Kidney epithelial cell (primary cell): ENCODE measurements around the gene PARN. TPM values are rescaled to one million over a fixed set of nuclear protein-coding genes. Genes with fewer than 3 reads are reported as not detected.
"Not testable (repeated sequence)": the region's sequence is repeated elsewhere in the genome, so short reads cannot be mapped to it uniquely, and the experiment has no call there.

ENCODE experiments used
- DNase-seq: peaks from one replicate; pipeline ENCODE4 v3.0.0-alpha.2; 2010; ENCODE audit warnings: low read depth
- H3K27me3 ChIP-seq: 2 replicates; pipeline ENCODE4 v1.6.0; 2011; ENCODE audit warnings: low read length; ENCODE audit not compliant: control insufficient read depth, insufficient read depth
- H3K36me3 ChIP-seq: 2 replicates; pipeline ENCODE4 v1.5.1; 2011; ENCODE audit warnings: low read length; ENCODE audit not compliant: control insufficient read depth, insufficient read depth
- H3K4me3 ChIP-seq: 2 replicates; pipeline ENCODE4 v1.5.1; 2011; ENCODE audit warnings: low read depth, mild to moderate bottlenecking, control low read depth, low read length
- total RNA-seq: library from RNA; depleted of rRNA; stranded (reverse); fragments of >200 nt; gene quantifications from 2 replicates; pipeline ENCODE4 v1.2.3, GENCODE V29; 2015
- TF ChIP-seq, protein P1 (sequence below): IDR thresholded peaks from 2 replicates; pipeline ENCODE4 v1.5.1; 2011; ENCODE audit warnings: mild to moderate bottlenecking, moderate library complexity, low read length, control low read depth, inconsistent platforms; ENCODE audit not compliant: insufficient read depth, poor library complexity, severe bottlenecking

PARN gene
- total RNA-seq, 1 donor from 2014 or later = 28.0 TPM

DNA sequence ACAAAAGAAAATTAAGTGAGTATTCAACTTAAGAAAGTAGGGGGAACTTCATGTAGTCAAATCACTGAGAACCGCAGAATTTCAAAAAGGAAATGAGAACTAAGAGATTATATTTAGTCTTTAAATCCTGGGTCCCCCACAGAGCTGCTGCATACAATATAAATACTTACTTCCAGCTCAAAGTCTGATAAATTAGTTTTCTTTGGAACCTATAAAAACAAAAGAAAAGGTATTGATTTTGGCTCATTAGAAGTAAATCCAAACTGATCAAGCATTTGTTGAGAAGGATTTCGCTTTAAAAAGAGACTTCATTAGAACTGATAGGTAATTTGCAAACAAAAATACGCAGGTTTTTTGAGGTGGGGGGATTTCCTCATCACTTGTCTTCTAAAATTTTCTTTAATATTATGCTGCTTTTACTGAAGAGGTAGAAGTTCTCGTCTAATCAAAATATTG, 21.9 kb downstream of the PARN start:
- Histone ChIP-seq H3K27me3 (no peaks in the 10 kb centered on the region), H3K36me3 (peaks cover 2% of the 10 kb centered on the region), H3K4me3 (no peak overlapping the region)
- TF ChIP-seq, protein P1, sequence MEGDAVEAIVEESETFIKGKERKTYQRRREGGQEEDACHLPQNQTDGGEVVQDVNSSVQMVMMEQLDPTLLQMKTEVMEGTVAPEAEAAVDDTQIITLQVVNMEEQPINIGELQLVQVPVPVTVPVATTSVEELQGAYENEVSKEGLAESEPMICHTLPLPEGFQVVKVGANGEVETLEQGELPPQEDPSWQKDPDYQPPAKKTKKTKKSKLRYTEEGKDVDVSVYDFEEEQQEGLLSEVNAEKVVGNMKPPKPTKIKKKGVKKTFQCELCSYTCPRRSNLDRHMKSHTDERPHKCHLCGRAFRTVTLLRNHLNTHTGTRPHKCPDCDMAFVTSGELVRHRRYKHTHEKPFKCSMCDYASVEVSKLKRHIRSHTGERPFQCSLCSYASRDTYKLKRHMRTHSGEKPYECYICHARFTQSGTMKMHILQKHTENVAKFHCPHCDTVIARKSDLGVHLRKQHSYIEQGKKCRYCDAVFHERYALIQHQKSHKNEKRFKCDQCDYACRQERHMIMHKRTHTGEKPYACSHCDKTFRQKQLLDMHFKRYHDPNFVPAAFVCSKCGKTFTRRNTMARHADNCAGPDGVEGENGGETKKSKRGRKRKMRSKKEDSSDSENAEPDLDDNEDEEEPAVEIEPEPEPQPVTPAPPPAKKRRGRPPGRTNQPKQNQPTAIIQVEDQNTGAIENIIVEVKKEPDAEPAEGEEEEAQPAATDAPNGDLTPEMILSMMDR = no peak
- DNase-seq = no peak

DNA sequence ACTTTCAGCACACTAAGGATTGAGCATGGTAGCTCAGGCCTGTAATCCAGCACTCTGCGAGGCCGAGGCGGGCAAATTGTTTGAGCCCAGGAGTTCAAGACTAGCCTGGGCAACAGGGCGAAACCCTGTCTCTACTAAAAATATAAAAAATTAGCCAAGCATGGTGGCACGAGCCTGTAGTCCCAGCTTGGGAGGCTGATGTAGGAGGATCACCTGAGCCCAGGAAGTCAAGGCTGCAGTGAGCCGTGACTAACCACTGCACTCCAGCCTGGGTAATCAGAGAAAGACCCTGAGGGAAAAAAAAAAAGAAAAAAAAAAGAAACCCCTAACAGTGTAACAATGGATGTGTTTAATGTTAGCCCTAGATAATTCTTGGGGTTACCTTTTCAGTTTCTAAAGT, 24.0 kb downstream of the PARN start:
- no peaks in the 10 kb centered on the region for H3K27me3 ChIP-seq
- DNase-seq = no peak
- no peak overlapping the region for H3K4me3 ChIP-seq
- TF ChIP-seq, protein P1 = no peak
- H3K36me3 ChIP-seq = peaks cover 3% of the 10 kb centered on the region

DNA sequence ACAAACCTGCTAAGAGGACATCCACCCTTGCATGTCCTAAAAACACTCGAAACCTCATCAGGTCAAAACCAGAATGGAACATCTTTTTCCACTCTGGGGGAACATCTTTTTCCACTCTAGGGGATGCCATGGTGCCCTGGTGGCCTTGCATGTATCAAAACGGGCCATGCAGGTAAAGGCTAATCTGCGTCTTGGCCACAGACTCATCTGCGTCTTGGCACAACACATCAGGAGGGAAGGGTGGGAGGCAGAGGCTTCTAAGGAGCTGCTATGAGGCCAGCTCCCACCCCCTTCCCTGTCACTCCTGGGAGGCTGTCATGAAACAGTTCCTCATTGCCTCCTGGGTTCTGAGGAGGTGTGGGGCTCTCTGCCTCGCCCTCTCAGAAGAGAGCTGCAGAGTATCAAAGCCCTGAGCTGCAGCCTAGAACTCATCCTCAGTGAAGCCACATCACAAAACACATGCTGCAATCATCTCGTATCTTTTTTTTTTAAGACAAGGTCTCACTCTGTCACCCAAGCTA, 27.6 kb downstream of the PARN start:
- TF ChIP-seq, protein P1 = no peak
- peaks cover 2% of the 10 kb centered on the region for H3K36me3 ChIP-seq
- no peaks in the 10 kb centered on the region for H3K27me3 ChIP-seq
- DNase-seq = no peak
- no peak overlapping the region for H3K4me3 ChIP-seq

DNA sequence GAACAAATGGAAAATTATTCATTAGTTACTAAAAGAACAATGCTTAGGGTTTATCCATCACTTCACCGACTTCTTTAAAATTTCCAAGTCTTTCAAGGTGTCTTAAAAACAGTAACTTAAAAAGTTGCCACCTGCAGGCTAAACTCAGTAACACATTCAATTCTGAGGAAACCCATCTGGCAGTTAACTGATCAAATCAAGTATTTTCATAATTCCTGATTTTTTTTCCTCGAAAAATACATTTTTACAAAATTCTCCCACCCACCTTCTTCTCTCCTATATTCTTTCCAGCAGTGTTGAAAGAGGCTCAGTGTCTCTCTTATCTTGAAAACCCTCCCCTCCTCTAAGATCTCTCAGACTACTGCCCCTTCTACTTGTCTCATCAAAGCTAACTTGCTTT, 29.9 kb downstream of the PARN start:
- Histone ChIP-seq H3K27me3 (no peaks in the 10 kb centered on the region), H3K36me3 (peaks cover 1% of the 10 kb centered on the region), H3K4me3 (no peak overlapping the region)
- TF ChIP-seq, protein P1 = peak; percentile 42
- DNase-seq = no peak

DNA sequence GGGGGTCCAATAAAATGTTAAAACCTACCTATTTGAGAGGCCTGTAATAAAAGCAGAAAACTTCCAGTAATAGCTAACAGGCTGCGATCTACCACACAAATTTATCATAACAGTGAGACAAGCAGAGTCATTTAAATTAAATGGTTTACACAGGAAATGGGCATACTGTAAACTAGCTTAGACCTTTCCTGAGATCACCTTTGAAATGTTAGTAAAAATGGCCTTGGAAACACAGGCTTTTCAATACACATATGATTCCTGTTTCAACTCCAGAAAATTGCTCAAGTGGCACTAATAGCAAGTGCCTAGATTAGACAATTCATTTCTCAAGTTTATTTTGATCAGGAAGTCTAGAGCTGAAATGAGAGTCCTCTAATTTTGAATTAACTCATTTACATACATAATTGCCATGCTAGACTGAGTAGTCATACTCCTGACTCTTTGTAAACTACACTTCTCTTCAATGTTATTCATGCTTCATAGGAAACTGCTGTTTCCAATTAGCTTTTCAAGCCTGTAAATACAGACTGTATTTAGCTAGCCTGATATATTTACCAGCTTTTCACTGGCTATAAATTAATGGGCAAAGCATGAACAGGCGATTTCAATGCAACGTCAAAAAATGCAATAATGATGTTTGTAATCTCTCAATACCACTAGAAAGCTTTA, 43.3 kb downstream of the PARN start:
- no peak overlapping the region for H3K4me3 ChIP-seq
- H3K36me3 ChIP-seq = no peaks in the 10 kb centered on the region
- DNase-seq = no peak
- TF ChIP-seq, protein P1 = no peak
- no peaks in the 10 kb centered on the region for H3K27me3 ChIP-seq

DNA sequence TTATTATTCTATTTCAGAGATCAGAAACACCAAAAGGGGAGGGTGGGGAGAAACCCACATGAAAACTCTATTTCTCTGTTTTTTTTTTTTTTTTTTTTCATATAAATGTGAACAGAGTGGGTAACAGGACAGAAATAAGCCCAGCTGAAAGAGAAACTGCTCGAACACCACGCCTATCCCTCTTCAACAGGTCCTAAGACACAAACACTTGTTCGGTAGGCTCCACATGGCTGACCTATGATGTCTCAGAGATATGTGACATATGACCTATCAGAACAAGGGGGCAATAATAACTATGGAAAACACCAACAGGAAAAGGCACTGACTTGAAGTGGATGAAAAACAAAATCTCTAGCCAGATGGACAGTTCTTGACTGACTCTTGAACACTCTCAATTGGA, 44.8 kb downstream of the PARN start:
- no peak for DNase-seq
- Histone ChIP-seq H3K36me3 (no peaks in the 10 kb centered on the region), H3K27me3 (no peaks in the 10 kb centered on the region), H3K4me3 (no peak overlapping the region)
- TF ChIP-seq, protein P1 = no peak

DNA sequence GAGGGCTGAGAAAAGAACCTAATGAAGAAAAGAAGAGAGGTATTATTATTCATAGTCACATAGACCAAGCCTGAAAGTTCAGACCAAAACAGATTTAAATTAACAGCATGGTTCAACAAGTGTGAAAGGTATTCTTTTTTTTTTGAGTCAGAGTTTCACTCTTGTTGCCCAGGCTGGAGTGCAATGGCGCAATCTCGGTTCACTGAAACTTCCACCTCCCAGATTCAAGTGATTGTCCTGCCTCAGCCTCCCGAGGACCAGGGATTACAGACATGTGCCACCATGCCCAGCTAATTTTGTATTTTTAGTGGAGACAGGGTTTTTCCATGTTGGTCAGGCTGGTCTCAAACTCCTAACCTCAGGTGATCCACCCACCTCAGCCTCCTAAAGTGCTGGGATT, 49.1 kb downstream of the PARN start:
- not testable (repeated sequence) for DNase-seq, H3K27me3 ChIP-seq, H3K36me3 ChIP-seq, H3K4me3 ChIP-seq
